A549 (cell line): Measurements from ENCODE around the gene TMEM125.

Source experiments
- PBX3 ChIP-seq: IDR thresholded peaks from 2 replicates; pipeline ENCODE4 v1.6.1; 2012
- TFCP2L1 ChIP-seq: fragments of 250-450 bp; sonication (Bioruptor Pico); IDR thresholded peaks from 2 replicates; pipeline ENCODE4 v1.5.0; 2021; ENCODE audit warnings: mild to moderate bottlenecking

GRCh38 chr1:43222879-43223278, 46.9 kb upstream of the TMEM125 start:
- TF ChIP-seq PBX3: no peak
- no peak for TF ChIP-seq TFCP2L1 (CRISPR knock-in tag)
